Ramos (cell line): Measurements from ENCODE around the gene TMEM236.
"Not testable (repeated sequence)": the region's sequence is repeated elsewhere in the genome, so short reads cannot be mapped to it uniquely, and the experiment has no call there.

ENCODE experiments used
- in situ Hi-C: fragments of 300-500 bp; cut with MboI; formaldehyde crosslinking; loops from one replicate; pipeline ENCODE4 v1.14.3; 2022; ENCODE audit warnings: low sequenced_read_pairs; ENCODE audit not compliant: unreplicated experiment

The TMEM236 gene, protein sequence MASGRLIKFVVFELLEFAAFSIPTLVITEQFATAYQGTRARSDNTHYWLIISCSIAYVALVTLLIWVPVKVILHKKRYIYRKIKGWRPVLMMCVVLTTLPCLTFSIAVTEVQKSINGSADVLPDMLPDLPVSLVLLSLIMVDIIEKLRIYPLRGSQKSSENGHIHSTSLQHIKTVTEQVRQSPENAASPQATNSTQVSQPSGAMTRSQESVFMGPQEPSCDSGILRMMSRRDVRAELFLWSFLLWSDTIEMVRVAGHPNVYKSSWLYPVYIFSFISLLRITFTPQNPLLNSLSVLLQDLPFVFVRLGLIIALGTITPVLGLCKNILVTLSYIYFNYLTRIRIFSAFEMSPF

DNA sequence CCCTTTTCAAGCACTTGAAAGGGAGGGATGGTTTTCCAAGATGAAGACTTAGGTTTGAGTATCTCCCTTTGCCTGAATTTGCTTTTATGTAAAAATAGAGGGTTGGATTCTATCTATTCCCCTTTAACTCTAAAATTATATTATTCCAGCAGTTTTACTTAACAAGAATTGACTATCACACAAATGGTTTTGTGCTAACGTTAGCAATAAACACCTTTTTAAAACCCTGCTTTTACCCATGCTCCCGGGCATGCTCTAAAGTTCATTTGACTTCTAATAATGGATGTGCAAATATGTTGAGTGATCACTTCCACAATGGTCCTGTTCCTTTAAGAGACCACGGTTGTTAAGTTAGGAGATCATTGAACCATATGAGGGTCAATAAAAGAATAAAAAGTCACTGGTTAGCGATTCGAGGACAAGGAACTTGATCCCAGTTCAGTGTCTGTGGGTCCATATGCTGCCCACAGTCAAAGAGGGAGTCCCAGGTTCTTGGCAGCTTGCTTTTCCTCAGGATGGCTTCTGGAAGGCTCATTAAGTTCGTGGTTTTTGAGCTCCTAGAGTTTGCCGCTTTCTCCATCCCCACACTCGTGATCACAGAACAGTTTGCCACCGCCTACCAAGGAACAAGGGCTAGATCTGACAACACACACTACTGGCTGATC is at the start of gene TMEM236:
Gene TMEM236, plus strand, starts transcription at position 421 of the 665 bp plus-strand sequence. Its CDS starts 95 bp downstream, at position 516.
- in situ Hi-C loops: no loop called here

DNA sequence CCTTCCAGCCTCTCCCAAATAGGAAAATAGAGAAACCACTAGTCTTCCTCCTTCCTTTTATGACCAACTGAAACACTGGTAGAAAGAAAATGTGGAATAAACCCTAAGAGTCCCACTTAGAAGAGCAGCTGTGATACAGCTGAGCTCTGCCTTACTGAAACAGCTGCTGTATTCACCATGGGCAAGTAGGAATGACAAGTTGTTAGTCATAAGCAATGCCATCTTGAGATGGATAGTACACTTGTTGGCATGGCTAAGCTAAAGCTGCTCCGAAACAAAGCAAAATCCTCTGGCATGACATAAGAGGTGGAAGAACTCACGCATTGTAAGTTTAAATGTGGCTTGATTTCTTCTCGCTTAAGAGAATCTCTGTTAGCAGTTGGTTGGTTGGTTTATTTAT is 48.3 kb upstream of the TMEM236 start:
- in situ Hi-C loops: no loop called here

DNA sequence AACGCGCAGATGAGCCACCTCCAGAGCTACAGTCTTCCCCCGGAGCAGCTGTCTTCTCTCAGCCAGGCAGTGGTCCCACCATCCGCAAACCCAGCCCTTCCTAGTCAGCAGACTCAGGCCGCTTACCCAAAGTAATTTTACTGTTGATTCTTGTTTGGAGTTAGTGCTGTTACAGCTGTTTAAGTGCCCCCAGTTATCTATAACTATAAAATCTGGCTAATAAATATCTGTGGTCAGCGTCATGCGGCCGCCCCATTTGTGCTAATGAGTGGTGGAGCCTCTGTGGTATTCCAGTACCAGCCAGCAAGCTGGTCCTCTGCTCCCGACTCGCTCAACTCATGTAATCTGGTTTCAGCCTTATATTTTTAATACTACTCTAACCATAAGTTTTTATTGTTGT is 43.2 kb upstream of the TMEM236 start:
- in situ Hi-C loops: no loop called here

DNA sequence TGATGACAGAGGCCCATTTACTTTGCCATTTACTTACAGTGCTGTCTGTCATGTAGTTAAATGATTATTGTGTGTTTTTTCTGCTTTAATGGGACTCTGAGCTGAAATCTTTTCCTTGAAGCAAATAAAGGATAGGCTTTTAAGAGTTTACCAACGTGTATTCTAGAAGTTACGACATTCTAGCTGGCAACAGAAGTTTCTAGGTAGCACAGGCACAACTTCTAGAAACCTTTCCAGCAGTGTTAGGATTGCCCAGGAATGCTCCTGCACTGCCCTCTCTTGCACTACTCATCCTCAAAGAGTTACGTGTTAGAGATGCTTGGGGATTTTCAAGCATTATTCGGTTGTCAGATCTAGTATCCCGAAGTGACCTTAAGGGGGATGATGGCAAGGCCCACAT is 42.5 kb upstream of the TMEM236 start:
- in situ Hi-C loops: no loop called here

DNA sequence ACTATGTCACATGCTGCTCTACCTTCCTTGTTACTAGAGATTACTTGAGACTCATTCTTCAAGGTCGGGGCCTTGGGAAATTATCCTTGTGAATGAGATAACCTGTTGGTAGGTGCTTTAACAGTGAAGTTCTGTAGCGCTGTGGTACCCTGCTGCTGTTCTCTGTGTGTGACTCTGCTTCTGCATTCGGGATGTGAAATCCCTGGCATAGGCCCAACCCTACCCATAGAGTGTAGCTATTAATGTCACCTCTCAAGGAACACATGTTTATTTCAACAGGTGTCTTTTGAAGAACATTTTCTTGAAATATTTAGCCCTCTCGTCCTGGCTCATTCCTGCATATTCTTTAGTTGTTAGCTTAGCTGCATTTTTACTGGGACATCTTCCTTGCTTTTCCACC is 41.8 kb upstream of the TMEM236 start:
- in situ Hi-C loops: no loop called here

DNA sequence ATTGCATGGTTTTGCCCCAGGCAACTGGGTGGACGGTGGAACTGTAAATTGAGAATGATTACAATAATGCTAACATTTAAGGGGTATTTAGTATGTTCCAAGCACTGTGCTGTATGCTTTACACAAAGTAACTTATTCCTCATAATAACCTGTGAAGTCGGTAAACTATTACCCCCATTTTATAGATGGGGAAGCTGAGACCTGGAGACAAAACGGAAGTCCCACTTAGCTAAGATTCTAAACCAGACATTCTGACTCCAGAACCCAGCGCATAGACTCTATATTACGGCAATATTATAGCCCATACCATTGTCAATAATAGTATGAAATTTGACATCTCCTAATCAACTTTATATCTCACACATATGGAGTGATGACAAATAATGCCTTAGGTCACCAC is 39.9 kb upstream of the TMEM236 start:
- in situ Hi-C loops: no loop called here

DNA sequence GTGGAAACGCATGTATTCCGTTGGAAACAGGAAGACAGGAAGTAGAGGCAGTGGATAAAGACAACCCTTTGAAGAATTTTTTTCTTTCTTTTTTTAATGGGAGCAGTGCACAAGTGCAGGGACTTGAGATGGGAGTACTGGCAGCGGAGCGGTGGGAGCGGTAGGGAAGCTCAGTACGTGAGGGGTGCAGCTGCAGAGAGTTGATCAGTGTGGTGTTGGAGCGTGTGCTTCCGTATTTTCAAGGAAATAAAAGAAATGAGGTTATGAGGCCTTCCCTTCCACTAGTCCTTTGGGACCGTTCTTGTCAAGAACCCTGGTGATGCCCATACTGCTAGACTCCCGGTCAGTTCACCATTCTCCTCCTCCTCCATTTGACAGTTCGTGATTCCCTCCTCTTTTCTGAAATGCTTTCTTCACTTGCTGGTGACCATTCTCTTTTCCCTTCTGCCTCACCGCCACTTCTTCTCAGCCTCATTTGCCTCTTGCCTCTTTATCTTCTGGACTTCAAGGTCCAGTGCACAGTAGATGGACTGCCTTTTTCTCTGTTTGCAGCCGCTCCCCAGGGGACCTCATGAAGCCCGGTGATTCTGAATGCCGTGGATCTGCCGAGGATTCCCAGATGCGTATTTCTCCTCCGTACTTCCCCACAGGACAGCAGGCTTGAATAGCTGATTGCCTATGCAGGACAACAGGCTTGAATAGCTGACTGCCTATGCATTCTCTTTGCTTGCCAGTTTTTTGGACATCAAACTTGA is 39.1 kb upstream of the TMEM236 start:
- in situ Hi-C loops: no loop called here

DNA sequence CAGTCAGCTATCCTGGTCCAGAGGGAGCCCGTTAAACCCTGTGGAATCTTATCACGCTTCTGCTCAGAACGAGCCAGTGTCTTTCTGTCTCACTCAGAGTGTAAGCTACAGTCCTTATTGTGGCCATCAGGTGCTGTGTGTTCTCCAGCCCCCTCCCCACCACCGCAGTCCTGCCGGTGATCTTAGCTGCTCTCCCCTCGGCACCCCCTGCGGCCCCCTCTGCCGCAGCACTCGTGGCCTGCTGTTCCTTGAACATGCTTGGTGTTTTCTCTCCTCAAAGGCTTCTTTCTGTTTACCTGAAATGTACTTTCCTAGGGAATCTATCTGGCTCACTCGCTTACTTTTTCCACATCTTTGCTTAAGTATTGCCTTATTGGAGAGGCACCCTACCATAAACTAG is 38.2 kb upstream of the TMEM236 start:
- in situ Hi-C loops: no loop called here

DNA sequence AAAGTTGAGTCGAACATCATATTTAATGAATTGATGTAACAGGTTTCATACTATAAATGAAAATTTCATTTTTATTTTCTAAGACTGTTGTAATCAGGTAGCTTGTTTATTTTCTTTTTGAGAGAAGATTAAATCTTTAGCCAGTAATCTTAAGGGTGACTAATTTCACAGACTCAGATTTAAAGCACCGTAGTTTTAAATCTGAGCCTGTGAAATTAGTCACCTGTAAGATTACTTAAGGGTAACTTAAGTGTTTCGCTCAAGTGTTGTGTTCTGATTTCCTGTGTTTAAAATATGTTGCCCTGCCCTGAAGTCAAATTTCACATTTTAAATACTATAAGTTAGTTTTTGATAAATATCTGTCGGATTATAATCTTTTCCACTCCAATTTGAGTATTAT is 35.8 kb upstream of the TMEM236 start:
- in situ Hi-C loops: no loop called here

DNA sequence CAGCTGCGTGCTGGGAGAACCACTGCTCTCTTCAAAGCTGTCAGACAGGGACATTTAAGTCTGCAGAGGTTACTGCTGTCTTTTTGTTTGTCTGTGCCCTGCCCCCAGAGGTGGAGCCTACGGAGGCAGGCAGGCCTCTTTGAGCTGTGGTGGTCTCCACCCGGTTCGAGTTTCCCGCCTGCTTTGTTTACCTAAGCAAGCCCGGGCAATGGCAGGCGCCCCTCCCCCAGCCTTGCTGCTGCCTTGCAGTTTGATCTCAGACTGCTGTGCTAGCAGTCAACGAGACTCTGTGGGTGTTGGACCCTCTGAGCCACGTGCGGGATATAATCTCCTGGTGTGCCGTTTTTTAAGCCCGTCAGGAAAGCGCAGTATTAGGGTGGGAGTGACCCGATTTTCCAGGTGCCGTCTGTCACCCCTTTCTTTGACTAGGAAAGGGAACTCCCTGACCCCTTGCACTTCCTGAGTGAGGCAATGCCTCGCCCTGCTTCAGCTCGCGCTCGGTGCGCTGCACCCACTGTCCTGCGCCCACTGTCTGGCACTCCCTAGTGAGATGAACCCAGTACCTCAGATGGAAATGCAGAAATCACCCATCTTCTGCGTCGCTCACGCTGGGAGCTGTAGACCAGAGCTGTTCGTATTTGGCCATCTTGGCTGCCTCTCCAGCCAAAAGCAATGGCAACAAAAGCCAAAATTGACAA is 29.5 kb upstream of the TMEM236 start:
- in situ Hi-C loops: not testable (repeated sequence)

DNA sequence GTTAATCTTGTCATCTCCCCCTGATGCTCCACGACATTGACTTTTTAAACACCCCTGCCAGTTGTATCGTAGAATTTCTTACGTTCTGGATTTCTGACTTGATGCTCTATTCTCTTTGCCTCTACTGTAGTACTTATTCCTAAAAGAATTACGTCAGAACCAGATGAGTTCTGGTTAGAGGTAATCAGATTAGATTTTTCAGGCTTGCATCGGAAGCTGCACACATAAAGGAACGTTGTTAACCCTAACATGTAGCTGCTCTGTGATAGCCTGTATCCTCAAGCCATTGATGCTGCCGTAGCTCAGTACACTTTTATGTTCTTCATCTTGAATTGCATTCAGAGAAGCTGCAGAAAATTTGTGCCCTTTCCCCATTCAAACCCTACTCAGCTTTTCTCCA is 26.3 kb upstream of the TMEM236 start:
- in situ Hi-C loops: no loop called here

DNA sequence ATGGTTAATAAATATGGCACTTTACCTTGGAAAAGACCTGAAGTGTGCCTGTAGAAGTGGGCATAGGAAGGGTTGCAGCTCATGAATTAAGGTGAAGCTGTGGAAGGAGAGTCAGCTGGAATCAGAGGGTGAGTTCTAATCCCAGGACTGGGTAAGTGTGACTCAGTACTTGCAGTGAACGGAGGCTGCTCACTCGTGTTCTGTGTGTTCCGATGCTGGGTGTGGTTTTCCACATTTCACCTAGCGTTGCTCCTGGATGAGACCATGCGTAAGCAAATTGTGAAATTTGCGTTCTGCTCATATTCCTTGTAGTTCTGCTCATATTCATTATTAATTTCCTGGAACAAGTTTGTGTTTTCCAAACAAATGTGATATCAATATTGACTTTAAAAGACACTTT is 22.4 kb upstream of the TMEM236 start:
- in situ Hi-C loops: no loop called here

DNA sequence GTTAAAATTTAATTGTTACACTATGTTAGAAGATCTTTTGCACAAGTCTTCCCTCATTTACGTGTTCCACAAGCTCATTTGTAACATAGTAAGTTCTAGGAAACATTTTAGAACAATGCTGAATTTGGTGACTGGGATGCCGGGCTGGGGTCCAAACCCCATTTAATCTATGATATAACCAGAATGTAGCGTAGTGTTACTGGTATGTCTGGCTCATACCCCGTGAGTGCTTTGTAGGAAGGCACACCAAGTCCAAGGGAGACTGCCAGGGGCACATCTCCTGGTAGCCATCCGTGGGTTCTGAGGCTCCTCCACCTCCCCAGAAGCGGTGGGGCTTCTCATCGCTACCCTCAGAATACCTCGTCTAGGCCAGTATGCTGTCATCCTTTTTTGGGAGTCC is 21.3 kb upstream of the TMEM236 start:
- in situ Hi-C loops: no loop called here

DNA sequence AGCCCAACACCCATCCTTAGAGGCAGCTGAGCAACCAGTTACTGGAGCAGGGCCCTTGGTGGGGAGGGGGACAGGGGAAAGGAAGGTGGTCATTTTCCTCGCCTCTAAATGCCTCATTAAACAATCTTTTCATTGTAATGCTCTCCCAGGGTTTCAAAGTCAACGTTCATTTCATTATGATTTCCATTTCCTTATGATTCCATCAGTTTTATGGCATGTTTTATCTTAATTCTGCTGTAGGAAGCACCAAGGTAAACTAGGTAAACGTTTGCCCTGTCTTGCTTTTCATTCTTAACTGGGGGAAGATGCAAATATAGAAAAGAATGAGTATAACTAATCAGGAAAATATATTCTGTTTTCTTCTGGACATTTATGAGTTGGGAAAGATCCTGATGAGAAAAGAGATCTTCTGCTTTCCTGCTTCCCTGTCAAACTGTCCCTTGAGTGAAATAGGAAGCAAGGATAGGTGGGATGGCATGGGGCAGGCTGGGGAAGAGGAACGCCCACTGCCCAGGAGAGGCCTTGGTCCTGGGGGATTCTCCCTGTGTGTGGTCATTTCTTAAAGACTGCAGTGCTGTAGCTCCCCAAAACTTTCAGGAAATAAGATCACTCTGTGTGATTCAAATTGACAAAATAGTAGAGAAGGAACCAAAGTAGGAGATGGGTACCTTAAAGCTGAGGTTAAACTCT is 20.5 kb upstream of the TMEM236 start:
- in situ Hi-C loops: no loop called here

DNA sequence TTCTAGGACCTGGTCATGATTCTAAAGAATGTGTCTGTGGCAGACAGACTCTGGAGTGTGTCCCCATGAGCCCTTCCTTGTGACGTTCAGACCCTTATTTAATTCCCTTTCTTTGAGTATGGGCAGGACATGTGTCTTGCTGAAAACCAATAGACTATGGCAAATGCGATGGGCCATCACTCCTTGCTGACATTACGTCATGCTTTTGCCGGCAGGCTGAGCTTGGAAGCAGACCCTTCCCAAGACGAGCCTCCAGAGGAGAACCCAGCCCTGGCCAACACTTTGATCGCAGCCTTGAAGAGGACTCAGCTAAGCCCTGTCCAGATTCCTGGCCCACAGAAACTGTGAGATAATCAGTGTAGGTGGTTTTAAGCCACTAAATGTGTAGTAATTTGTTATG is 18.4 kb upstream of the TMEM236 start:
- in situ Hi-C loops: no loop called here

DNA sequence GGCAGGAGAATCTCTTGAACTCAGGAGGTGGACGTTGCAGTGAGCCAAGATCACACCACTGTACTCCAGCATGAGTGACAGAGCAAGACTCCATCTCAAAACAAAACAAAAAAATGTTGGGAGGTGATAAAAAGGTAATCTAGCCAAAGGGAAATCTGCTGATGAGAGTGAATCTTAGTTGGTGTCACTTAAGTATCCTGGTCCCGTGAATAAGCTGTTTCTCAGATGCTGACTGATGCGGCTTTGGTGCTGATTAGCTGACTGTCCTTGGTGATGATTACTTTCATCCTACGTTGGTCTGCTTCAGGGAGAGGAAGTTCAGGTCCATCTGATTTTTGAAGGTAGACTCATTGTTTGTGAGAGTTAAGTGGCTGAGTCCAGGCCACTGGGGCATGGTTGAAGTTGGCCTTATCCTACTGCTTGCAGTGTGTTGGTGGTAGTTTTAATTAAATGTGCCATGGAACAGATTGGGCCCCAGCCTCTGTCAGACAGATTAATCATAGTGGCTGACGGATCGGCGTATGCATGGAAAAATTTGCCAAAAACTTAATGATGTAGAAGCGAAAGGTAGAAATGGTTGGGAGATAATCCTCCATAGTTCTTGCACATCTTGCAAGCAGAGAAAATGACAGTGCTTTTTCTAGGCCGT is 17.4 kb upstream of the TMEM236 start:
- in situ Hi-C loops: no loop called here

DNA sequence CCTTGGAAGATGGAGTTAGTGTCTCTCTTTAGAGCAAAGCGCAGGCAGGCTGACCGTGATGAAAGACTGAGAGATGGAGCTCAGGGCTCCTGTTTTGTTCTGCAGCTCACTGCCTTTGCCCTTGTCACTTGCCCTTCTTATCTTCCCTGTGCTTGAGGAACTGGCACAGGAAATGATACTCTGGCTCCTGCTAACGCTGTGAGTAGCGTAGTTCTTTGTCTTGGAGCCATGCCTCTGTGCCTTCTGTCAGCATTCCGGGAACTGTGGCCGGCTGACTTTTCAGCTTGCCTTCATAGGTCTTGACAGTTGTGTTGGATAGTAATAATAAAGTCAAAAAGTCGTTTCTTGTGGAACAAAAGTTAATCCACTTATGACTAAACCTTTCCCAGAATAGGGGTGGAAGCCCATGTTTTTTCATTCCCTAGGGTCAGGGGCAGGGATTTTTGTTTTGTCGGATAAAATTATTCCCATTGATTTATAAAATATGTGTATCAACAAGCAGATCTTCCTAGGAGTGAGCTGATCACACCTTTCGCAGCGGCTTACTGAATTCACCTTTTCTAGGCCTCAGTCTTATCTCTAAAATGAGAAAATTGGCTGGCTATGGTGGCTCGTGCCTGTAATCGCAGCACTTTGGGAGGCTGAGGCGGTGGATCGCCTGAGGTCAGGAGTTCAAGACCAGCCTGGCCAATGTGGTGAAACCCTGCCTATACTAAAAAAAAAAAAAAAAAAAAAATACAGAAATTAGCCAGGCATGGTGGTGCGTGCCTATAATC is 16.6 kb upstream of the TMEM236 start:
- in situ Hi-C loops: no loop called here

DNA sequence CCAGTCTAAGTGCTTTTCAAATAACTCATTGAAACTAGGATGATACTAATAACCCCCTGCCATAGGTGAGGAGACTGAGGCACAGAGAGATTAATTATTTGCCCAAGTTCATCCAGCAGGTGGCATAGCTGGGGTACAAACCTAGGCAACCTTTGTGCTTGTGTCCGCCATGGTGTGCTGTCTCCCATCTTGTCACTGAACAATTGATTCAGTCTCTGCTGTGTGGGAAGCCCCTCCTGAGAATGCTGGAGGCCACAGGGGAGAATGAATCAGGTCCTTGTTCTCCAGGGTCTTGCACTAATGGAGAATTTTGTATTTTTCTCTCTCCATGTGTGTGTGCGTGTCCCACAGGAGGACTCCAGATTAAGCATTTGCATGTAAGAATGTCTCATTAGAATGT is 15.8 kb upstream of the TMEM236 start:
- in situ Hi-C loops: no loop called here
